GM15510 (cell line): ENCODE results near the gene LGALS7.

Experiments used
- POLR2A ChIP-seq: IDR thresholded peaks from 3 replicates; pipeline ENCODE4 v1.6.1; 2011; ENCODE audit warnings: borderline replicate concordance; ENCODE audit not compliant: insufficient read length; ENCODE audit errors: extremely low read depth

LGALS7 gene

DNA sequence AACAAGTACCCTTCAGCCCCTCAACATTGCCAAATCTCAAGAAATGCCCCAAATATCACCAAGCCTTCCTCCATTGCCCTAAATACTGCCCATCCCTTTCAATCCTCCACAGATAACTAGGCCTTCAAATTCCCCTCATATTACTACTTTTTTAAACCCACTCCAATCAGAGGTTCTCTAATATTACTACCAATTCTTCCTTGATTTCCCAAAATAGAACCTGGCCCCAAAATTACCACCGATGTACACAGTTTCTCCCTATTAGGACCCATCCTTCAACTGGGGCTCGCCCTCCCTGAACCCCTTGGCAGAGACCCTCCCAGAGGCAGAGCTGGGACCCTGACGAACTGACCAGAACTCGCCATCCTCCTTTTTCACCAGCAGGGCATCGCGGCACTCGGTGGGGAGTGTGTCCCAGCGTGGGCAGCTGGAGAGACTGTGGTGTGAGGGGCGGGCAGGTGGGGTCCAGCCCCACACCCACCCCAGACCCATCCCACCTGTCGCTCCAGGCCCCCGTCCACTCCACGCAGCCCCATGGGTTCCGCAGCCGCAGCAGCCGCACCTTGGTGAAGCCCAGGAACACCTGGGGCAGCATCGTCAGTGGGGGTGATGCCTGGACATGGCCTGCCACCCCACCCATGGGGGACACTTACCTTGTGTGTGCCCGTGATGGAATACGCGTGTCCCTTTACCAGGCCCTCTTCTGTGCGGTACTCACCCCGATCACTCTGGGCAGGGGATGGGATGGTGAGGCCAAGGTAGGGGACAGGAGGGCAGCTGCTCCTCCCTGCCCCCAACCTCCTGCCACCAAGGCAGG, 35.2 kb downstream of the LGALS7 start:
- TF ChIP-seq POLR2A, result no peak

- TF ChIP-seq POLR2A, result no peak
Measured at GRCh38 chr19:38737281-38737865, 35.9 kb downstream of the LGALS7 start.

GRCh38 chr19:38736413-38737280, 36.7 kb downstream of the LGALS7 start:
- no peak for TF ChIP-seq POLR2A

GRCh38 chr19:38736036-38736412, 37.3 kb downstream of the LGALS7 start:
- no peak for TF ChIP-seq POLR2A

DNA sequence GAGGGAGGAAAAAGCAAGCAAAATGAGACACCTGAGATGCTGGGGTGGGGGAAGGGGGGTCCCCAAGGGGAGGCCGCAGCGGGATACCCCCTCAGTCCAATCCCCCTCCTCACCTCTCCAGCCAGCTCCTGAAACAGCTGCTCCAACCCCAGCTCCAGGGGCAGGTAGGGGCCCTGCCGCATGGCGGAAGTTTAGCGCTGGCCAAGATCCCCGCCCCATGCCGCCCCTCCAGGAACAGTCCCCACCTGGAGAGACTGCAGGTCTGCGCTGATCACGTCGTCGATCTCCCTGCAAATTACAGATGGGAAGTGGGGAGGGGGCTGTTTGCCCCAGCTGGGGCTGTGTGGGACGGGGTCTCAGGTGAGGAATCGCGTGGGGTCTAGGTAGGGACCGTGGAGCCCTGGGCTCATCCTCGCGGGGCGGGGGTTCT, 38.0 kb downstream of the LGALS7 start:
- no peak for TF ChIP-seq POLR2A

GRCh38 chr19:38734426-38735256, 38.7 kb downstream of the LGALS7 start:
- TF ChIP-seq POLR2A, result peak; percentile 25

GRCh38 chr19:38734176-38734425, 39.2 kb downstream of the LGALS7 start:
- no peak for TF ChIP-seq POLR2A

DNA sequence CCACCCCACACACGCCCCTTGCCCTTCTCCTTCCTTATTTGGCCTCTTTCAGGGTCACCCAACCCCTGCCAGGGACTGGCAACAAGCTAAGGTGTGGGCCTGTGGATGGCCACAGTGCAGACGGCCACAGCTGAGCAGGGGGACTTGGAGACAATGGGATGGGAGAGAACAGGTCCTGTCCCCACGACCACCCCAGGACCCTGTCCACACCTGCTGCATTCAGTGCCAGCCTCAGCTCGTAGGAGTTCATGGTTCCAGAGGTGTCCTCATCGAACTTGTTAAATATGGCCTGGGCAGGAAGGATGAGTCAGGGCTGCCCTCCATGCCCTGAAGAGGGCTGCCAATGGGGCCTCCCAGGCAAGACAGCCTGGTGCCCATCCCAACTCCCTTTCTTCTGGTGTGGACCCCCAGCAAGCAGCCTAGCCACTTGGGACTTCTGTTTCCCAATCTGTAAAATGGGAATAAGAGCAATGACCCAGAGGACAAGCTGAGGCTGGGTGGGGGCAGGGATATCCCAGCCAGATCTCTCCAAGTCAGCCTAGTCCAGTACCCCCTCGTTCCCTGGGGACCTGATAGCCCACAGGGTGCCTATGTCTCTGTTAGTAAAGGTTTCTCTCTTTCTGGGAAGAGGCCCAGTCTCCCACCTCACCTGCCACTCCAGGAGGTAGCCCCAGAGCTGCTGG, 39.7 kb downstream of the LGALS7 start:
- no peak for TF ChIP-seq POLR2A

DNA sequence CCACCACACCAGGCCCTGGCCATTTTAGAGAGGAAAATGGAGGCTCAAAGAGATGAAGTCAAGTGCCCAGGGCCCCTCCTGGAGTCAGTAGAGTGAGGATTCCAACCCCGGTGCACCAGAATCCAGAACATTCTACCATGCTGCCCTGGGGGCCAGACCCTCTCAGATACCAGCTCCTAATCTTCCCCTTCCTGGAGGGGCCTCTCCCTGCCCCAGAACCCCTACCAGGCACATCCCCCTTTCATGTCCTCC, 40.1 kb downstream of the LGALS7 start:
- TF ChIP-seq POLR2A, result no peak

DNA sequence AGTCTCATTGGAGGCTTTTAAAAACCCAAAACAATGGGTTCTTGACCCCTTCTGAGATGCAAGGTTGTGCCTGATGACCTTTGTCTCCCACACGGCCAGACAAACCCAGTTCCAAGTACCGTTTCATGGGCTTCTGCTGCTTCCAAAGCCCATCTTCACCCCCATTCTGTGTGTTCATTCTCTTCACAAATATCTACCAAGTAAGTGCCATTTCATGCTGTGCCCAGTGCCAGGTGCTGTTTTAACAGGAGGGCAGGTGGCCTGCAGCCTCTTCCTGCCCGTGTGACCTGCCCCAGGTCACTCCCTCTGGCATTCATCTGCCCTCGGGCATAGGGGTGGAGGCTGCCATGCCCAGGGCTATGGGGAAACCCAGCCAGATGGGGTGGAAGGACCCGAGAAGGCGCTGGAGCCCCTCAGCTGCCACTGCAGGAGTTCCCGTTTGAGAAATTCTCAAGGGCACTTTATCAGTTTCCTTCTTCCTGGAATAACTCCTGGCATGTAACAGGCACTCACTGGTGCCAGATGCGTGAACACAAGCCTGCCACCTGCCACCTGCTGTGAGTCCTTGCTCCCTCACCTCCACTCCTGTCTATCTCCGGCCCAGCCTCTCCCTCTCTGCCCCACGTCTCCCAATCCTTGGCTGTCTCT, 41.5 kb downstream of the LGALS7 start:
- no peak for TF ChIP-seq POLR2A

DNA sequence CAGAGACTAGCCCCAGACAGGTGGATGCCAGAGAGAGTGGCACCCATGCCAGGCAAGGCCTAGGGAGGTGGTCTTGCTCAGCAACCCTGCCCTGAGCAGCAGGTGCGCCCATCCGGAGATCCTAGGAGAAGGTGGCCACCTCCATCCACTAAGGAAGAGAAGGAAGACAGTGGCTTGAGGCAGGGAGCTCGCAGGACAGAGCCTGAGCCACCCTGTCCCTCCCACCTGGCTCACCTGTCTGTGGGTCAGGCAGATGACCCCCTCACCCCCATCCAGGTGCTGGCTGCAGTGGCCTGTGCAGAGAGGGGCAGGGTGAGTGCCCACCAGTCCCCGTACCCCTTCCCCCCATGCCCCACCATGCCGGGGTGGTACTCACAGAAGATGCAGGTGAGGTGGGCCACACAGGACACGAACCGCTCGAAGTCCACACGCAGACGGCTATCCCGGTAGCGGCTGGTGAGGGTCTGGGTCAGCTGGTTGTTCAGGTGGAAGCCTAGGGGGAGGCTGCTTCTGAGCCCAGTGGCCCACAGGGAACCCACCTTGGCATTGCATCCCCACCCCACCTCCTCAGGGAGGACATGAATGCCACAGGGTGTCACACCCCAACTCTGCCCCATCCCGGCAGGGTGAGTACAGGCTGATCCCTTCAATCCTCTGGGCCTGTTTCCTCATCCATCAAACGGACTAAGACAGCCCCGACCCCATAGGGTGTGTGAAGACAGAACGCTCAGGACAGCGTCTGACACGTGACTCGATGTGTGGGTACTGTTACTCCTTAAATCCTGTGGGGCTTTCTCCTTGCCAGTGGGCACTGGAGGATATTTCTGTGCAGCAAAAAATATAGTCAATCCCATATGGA, 42.4 kb downstream of the LGALS7 start:
- TF ChIP-seq POLR2A, result no peak

DNA sequence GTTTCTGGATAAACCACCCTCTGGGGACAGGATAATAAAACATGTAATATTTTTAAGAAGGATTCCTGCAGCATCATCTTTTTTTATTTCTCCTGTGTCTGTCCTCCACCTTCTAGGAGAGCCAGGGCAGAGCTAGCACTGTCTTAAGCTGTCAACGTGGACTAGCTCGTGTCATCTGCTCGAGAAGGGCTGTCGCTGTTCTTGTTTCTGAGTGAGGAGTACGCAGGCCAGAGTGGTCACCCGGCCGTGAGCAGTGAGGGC, 42.9 kb downstream of the LGALS7 start:
- no peak for TF ChIP-seq POLR2A
